HepG2 (cell line): Measurements from ENCODE around the gene SMAP2. TPM values are rescaled to one million over a fixed set of nuclear protein-coding genes. Genes with fewer than 3 reads are reported as not detected.

Experiments used
- CENPT ChIP-seq: sonication (generic); formaldehyde crosslinking; IDR thresholded peaks from 2 replicates; pipeline ENCODE4 v1.8.0; 2022; ENCODE audit warnings: low read depth, mild to moderate bottlenecking, moderate library complexity, missing genetic modification reagents
- DR1 ChIP-seq: sonication (generic); formaldehyde crosslinking; IDR thresholded peaks from 2 replicates; pipeline ENCODE4 v1.8.0; 2021; ENCODE audit warnings: mild to moderate bottlenecking, missing genetic modification reagents, inconsistent platforms
- E2F2 ChIP-seq: sonication (generic); formaldehyde crosslinking; IDR thresholded peaks from 2 replicates; pipeline ENCODE4 v1.4.0; 2020; ENCODE audit warnings: missing genetic modification reagents, borderline replicate concordance
- FOXA3 ChIP-seq: IDR thresholded peaks from 2 replicates; pipeline ENCODE4 v1.6.1; 2016; ENCODE audit warnings: missing genetic modification reagents, missing compliant biosample characterization
- HINFP ChIP-seq: sonication (generic); formaldehyde crosslinking; IDR thresholded peaks from 2 replicates; pipeline ENCODE4 v1.4.0; 2020; ENCODE audit warnings: low read depth, mild to moderate bottlenecking, missing genetic modification reagents
- JARID2 ChIP-seq: sonication (generic); formaldehyde crosslinking; IDR thresholded peaks from 2 replicates; pipeline ENCODE4 v1.8.1; 2023; ENCODE audit warnings: missing genetic modification reagents, inconsistent platforms; ENCODE audit not compliant: insufficient replicate concordance
- MAFF ChIP-seq: IDR thresholded peaks from 2 replicates; pipeline ENCODE4 v1.6.1; 2011; ENCODE audit warnings: low read depth, low read length, improper control_type of control experiment
- RFX1 ChIP-seq: fragments of 450-650 bp; IDR thresholded peaks from 2 replicates; pipeline ENCODE4 v1.6.1; 2017
- SRSF4 ChIP-seq: fragments of 200-400 bp; formaldehyde crosslinking; IDR thresholded peaks from one replicate; pipeline ENCODE4 v1.6.1; 2018; ENCODE audit warnings: mild to moderate bottlenecking, low read depth, low read length, moderate library complexity; ENCODE audit not compliant: poor library complexity, severe bottlenecking
- THAP7 ChIP-seq: sonication (generic); formaldehyde crosslinking; IDR thresholded peaks from 2 replicates; pipeline ENCODE4 v1.8.1; 2023; ENCODE audit warnings: mild to moderate bottlenecking, missing genetic modification reagents
- UBTF ChIP-seq: sonication (generic); formaldehyde crosslinking; IDR thresholded peaks from 2 replicates; pipeline ENCODE4 v1.4.0; 2020; ENCODE audit warnings: mild to moderate bottlenecking, missing genetic modification reagents
- ZBTB7A ChIP-seq: sonication (generic); formaldehyde crosslinking; IDR thresholded peaks from 2 replicates; pipeline ENCODE4 v1.8.0; 2022; ENCODE audit warnings: mild to moderate bottlenecking, missing genetic modification reagents
- ZFP90 ChIP-seq: sonication (generic); formaldehyde crosslinking; IDR thresholded peaks from 2 replicates; pipeline ENCODE4 v1.8.0; 2022; ENCODE audit warnings: missing genetic modification reagents, mild to moderate bottlenecking, inconsistent platforms, borderline replicate concordance
- ZNF124 ChIP-seq: sonication (generic); formaldehyde crosslinking; IDR thresholded peaks from 2 replicates; pipeline ENCODE4 v1.4.0; 2020; ENCODE audit warnings: missing genetic modification reagents
- ZNF235 ChIP-seq: sonication (generic); formaldehyde crosslinking; IDR thresholded peaks from 2 replicates; pipeline ENCODE4 v1.8.1; 2023; ENCODE audit warnings: mild to moderate bottlenecking, missing genetic modification reagents, borderline replicate concordance
- ZNF343 ChIP-seq: sonication (generic); formaldehyde crosslinking; IDR thresholded peaks from 2 replicates; pipeline ENCODE4 v1.4.0; 2020; ENCODE audit warnings: mild to moderate bottlenecking, missing genetic modification reagents
- ZNF530 ChIP-seq: sonication (generic); formaldehyde crosslinking; IDR thresholded peaks from 2 replicates; pipeline ENCODE4 v1.5.0; 2020; ENCODE audit warnings: low read depth, mild to moderate bottlenecking, missing genetic modification reagents
- ZNF576 ChIP-seq: sonication (generic); formaldehyde crosslinking; IDR thresholded peaks from 2 replicates; pipeline ENCODE4 v1.4.0; 2020; ENCODE audit warnings: mild to moderate bottlenecking, missing genetic modification reagents
- ZNF710 ChIP-seq: sonication (generic); formaldehyde crosslinking; IDR thresholded peaks from 2 replicates; pipeline ENCODE4 v1.5.0; 2020; ENCODE audit warnings: mild to moderate bottlenecking, missing genetic modification reagents, borderline replicate concordance
- ZNF747 ChIP-seq: sonication (generic); formaldehyde crosslinking; IDR thresholded peaks from 2 replicates; pipeline ENCODE4 v1.8.1; 2023; ENCODE audit warnings: missing genetic modification reagents, mild to moderate bottlenecking, borderline replicate concordance
- polyA plus RNA-seq, 8 experiments: library from polyadenylated mRNA; depleted of rRNA in 3 of 8; stranded (reverse) in 7 of 8; unstranded in 1 of 8; fragments of >200 nt; fragmentation: Illumina TruSeq in 4 of 8; extraction: Trizol in 4 of 8; gene quantifications; 2 replicates each; pipeline versions ENCODE4 v1.2.1 to v1.2.3, GENCODE V29; 2011 to 2016; ENCODE audit warnings: low read depth in 4 of 8, missing spikeins in 1 of 8, mixed read lengths in 1 of 8; ENCODE audit not compliant: insufficient read depth in 1 of 8
- total RNA-seq, 5 experiments: library from RNA; depleted of rRNA; stranded (reverse); fragments of >200 nt; fragmentation: Illumina TruSeq; extraction: Trizol; gene quantifications; 2 replicates each; pipeline ENCODE4 v1.2.3, GENCODE V29; 2016; ENCODE audit warnings: low read depth in 1 of 5

Gene SMAP2
- total and polyA plus RNA-seq, 2 of the 13 experiments (the other 11 are each of a cell fraction or from before 2014, with no cell fraction given): 19.0 to 22.3 TPM

GRCh38 chr1:40449684-40450494 is 76.4 kb downstream of the SMAP2 start, which contains the start of gene ZFP69B (continued):
- TF ChIP-seq FOXA3 (peak; percentile 28; the same call in 1 of the 2 replicates), THAP7 (CRISPR knock-in tag) (0 out of 2 replicates have a peak, but pooled peaks have one; percentile 20), ZNF747 (CRISPR knock-in tag) (peak; percentile 68; the same call in 1 of the 2 replicates), RFX1 (no peak), SRSF4 (no peak), ZNF576 (CRISPR knock-in tag) (no peak), ZNF530 (no peak), HINFP (0 out of 2 replicates have a peak, but pooled peaks have one; percentile 35), ZNF343 (CRISPR knock-in tag) (no peak; the same call in none of the 2 replicates), ZNF124 (CRISPR knock-in tag) (peak; percentile 70; the same call in 1 of the 2 replicates), ZFP90 (CRISPR knock-in tag) (no peak; the same call in 1 of the 2 replicates), ZNF235 (CRISPR knock-in tag) (peak; percentile 42; the same call in 1 of the 2 replicates), JARID2 (no peak), CENPT (CRISPR knock-in tag) (peak; percentile 33; the same call in 1 of the 2 replicates), E2F2 (0 out of 2 replicates have a peak, but pooled peaks have one; percentile 33), ZNF710 (CRISPR knock-in tag) (peak; percentile 38; the same call in 1 of the 2 replicates), MAFF (no peak), ZBTB7A (no peak; the same call in 1 of the 2 replicates), UBTF (CRISPR knock-in tag) (peak; percentile 94), DR1 (CRISPR knock-in tag) (no peak)
